Right renal pelvis (tissue), 4 donors: ENCODE data around the gene MEGF10. TPM values are rescaled to one million over a fixed set of nuclear protein-coding genes. Genes with fewer than 3 reads are reported as not detected.
"Not testable (repeated sequence)": the region's sequence is repeated elsewhere in the genome, so short reads cannot be mapped to it uniquely, and the experiment has no call there.

Source experiments
- DNase-seq, 4 donors: peaks; one replicate each; pipeline ENCODE4 v3.0.0-alpha.2; 2013; ENCODE audit warnings: low read depth in 4 of 4, low spot score in 3 of 4, missing footprints in 1 of 4
- polyA plus RNA-seq, 4 donors: library from polyadenylated mRNA; unstranded; fragments of 120-200 nt; gene quantifications; one replicate each; pipeline ENCODE4 v1.2.1, GENCODE V29; 2013; ENCODE audit not compliant: insufficient read length in 4 of 4

Gene MEGF10
- polyA plus RNA-seq = 1 to 10 TPM in 2 of 4 donors, under 1 TPM in 2; 0.64 to 1.2 (median 0.89) TPM

GRCh38 chr5:127290019-127290945, at the start of gene MEGF10:
Gene MEGF10 (plus strand): TSS chr5:127290796. CDS start chr5:127331309, 40,513 bp downstream.
- peak in 3 of 4 donors; percentile 33 to 59 (median 38) for DNase-seq

GRCh38 chr5:127243011-127243410, 47.6 kb upstream of the MEGF10 start:
- DNase-seq = no peak

GRCh38 chr5:127254729-127255284, 35.8 kb upstream of the MEGF10 start:
- no peak for DNase-seq

- DNase-seq = no peak
Measured at GRCh38 chr5:127256886-127257597, 33.6 kb upstream of the MEGF10 start.

- DNase-seq = no peak
Measured at GRCh38 chr5:127260686-127261085, 29.9 kb upstream of the MEGF10 start.

- not testable (repeated sequence) for DNase-seq
Measured at GRCh38 chr5:127265473-127265872, 25.1 kb upstream of the MEGF10 start.

- DNase-seq = not testable (repeated sequence)
Measured at GRCh38 chr5:127268342-127268741, 22.3 kb upstream of the MEGF10 start.

- DNase-seq = not testable (repeated sequence)
Measured at GRCh38 chr5:127270713-127271112, 19.9 kb upstream of the MEGF10 start.

GRCh38 chr5:127275641-127276193, 14.9 kb upstream of the MEGF10 start:
- DNase-seq = no peak

- no peak for DNase-seq
Measured at GRCh38 chr5:127280491-127281220, 9.9 kb upstream of the MEGF10 start.

- DNase-seq = no peak
Measured at GRCh38 chr5:127281609-127282008, 9.0 kb upstream of the MEGF10 start.

GRCh38 chr5:127288676-127289075, 1.9 kb upstream of the MEGF10 start:
- DNase-seq = no peak

- no peak for DNase-seq
Measured at GRCh38 chr5:127290946-127291693, 524 bp downstream of the MEGF10 start.

GRCh38 chr5:127292030-127292735, 1.6 kb downstream of the MEGF10 start:
- no peak for DNase-seq

GRCh38 chr5:127293373-127293772, 2.8 kb downstream of the MEGF10 start:
- no peak for DNase-seq

- DNase-seq = no peak
Measured at GRCh38 chr5:127294829-127295228, 4.2 kb downstream of the MEGF10 start.

GRCh38 chr5:127295454-127295853, 4.9 kb downstream of the MEGF10 start:
- no peak for DNase-seq

- no peak for DNase-seq
Measured at GRCh38 chr5:127296321-127296720, 5.7 kb downstream of the MEGF10 start.

- DNase-seq = not testable (repeated sequence)
Measured at GRCh38 chr5:127296894-127297293, 6.3 kb downstream of the MEGF10 start.
